GM19328 (cell line): ENCODE data around the gene EML6.

Experiments used
- ATAC-seq: cut with Tn5 transposase; IDR thresholded peaks from one replicate; pipeline ENCODE4 v1.9.1; 2021; ENCODE audit warnings: mild to moderate bottlenecking, moderate library complexity; ENCODE audit not compliant: unreplicated experiment

The EML6 gene

GRCh38 chr2:54902763-54903162 is 179.3 kb downstream of the EML6 start:
- no peak for ATAC-seq

GRCh38 chr2:54903736-54904554 is 180.5 kb downstream of the EML6 start:
- no peak for ATAC-seq

- no peak for ATAC-seq
These were observed 181.4 kb downstream of the EML6 start for GRCh38 chr2:54904836-54905235.

- no peak for ATAC-seq
These were observed 183.3 kb downstream of the EML6 start for GRCh38 chr2:54906716-54907115.

- no peak for ATAC-seq
These were observed 184.2 kb downstream of the EML6 start for GRCh38 chr2:54907663-54908062.

GRCh38 chr2:54908591-54908990 is 185.1 kb downstream of the EML6 start:
- ATAC-seq: no peak

GRCh38 chr2:54909001-54909400 is 185.5 kb downstream of the EML6 start:
- no peak for ATAC-seq

GRCh38 chr2:54912305-54912704 is 188.8 kb downstream of the EML6 start:
- ATAC-seq: no peak

- no peak for ATAC-seq
These were observed 189.4 kb downstream of the EML6 start for GRCh38 chr2:54912893-54913292.

GRCh38 chr2:54914637-54915036 is 191.2 kb downstream of the EML6 start:
- ATAC-seq: no peak

GRCh38 chr2:54915101-54915500 is 191.6 kb downstream of the EML6 start:
- no peak for ATAC-seq

GRCh38 chr2:54916637-54917036 is 193.2 kb downstream of the EML6 start:
- no peak for ATAC-seq

GRCh38 chr2:54918647-54919280 is 195.3 kb downstream of the EML6 start:
- no peak for ATAC-seq

- ATAC-seq: no peak
These were observed 197.2 kb downstream of the EML6 start for GRCh38 chr2:54920660-54921059.

- ATAC-seq: no peak
These were observed 200.7 kb downstream of the EML6 start for GRCh38 chr2:54924121-54924520.

- ATAC-seq: no peak
These were observed 201.6 kb downstream of the EML6 start for GRCh38 chr2:54925022-54925421.

- ATAC-seq: no peak
These were observed 203.8 kb downstream of the EML6 start for GRCh38 chr2:54927085-54927750.

GRCh38 chr2:54927751-54928615 is 204.5 kb downstream of the EML6 start:
- no peak for ATAC-seq

GRCh38 chr2:54928719-54929118 is 205.3 kb downstream of the EML6 start:
- no peak for ATAC-seq

GRCh38 chr2:54931473-54931872 is 208.0 kb downstream of the EML6 start:
- ATAC-seq: no peak

- ATAC-seq: no peak
These were observed 211.9 kb downstream of the EML6 start for GRCh38 chr2:54935389-54935788.
